HepG2 (cell line): ENCODE results near the gene SCN8A.

Experiments used
- IRF2 ChIP-seq: IDR thresholded peaks from 2 replicates; pipeline ENCODE4 v1.6.1; 2018; ENCODE audit warnings: missing genetic modification reagents, missing compliant biosample characterization
- RAD21 ChIP-seq: fragments of 450-650 bp; formaldehyde crosslinking; IDR thresholded peaks from 2 replicates; pipeline ENCODE4 v1.5.0; 2020; ENCODE audit warnings: mild to moderate bottlenecking

DNA sequence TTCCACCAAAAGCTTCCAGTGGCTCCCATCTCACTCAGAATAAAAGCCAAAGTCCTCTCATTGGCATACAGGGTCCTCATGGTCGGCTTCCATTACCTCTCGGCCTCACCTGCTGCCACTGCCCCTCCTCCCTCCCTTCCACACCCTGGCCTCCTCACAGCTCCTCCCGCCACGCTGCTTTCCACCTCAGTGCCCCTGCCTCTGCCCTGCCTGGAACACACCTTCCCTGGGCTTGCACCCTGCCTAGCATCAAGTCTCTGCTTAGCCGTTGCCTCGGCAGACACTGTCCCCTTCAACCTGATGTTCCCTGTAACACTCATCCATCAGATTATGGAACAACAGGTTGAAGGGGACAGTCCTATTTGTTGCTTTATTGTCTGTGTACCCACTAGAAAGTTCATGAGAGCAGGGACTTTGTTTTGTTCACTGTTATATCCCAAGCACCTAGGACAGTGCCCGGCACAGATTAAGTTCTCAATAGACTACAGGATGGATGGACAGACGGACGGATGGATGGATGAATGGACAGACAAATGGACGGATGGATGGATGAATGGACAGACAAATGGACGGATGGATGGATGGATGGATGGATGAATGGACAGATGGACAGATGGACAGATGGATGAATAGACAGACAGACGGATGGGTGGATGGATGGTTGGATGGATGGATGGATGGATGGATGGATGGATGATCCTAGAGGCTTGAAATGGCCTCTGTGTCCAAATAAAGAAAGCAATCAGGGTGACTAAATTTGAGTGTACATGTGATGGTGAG is 242.6 kb downstream of the SCN8A start:
- TF ChIP-seq RAD21 (CRISPR knock-in tag) (no peak), IRF2 (CRISPR knock-in tag) (no peak)
